Neural progenitor cell (in vitro differentiated cells): ENCODE results near the gene GRIK2.

ENCODE experiments used
- CTCF ChIP-seq: fragments of 200-600 bp; sonication (generic); IDR thresholded peaks from 2 replicates; pipeline ENCODE4 v1.5.1; 2017; ENCODE audit warnings: antibody characterized with exemption, mild to moderate bottlenecking
- EZH2 ChIP-seq: fragments of 200-600 bp; sonication (generic); IDR thresholded peaks from 2 replicates; pipeline ENCODE4 v1.6.1; 2017; ENCODE audit warnings: antibody characterized with exemption, mild to moderate bottlenecking, moderate library complexity
- EZH2phosphoT487 ChIP-seq: fragments of 200-600 bp; sonication (generic); IDR thresholded peaks from 2 replicates; pipeline ENCODE4 v1.6.1; 2017; ENCODE audit warnings: antibody characterized with exemption

- TF ChIP-seq CTCF (no peak), EZH2 (no peak), EZH2phosphoT487 (no peak)
These were observed 213.7 kb downstream of the GRIK2 start for GRCh38 chr6:101607111-101607690.
